ENCODE data around the gene ZBTB20.

Gene ZBTB20

GRCh38 chr3:114510201-114510600 lies 636.9 kb downstream of the ZBTB20 start:
- no peak for DNase-seq (ENCODE audit: low read depth)
- H3K4me3 ChIP-seq (ENCODE audit: low read depth, low read length), result no peak overlapping the region
- no peak for TF ChIP-seq CTCF (conservative IDR thresholded peaks at IDR 0.05; ENCODE audit: low read depth, low read length)

GRCh38 chr3:114509756-114510155 lies 637.3 kb downstream of the ZBTB20 start:
- TF ChIP-seq CTCF (conservative IDR thresholded peaks at IDR 0.05; ENCODE audit: low read depth, low read length), result no peak
- no peak overlapping the region for H3K4me3 ChIP-seq (ENCODE audit: low read depth, low read length)
- DNase-seq (ENCODE audit: low read depth), result peak; percentile 71

GRCh38 chr3:114508976-114509375 lies 638.1 kb downstream of the ZBTB20 start:
- H3K4me3 ChIP-seq (ENCODE audit: low read depth, low read length), result no peak overlapping the region
- DNase-seq (ENCODE audit: low read depth), result peak; percentile 83
- TF ChIP-seq CTCF (conservative IDR thresholded peaks at IDR 0.05; ENCODE audit: low read depth, low read length), result no peak

- TF ChIP-seq CTCF (conservative IDR thresholded peaks at IDR 0.05; ENCODE audit: low read depth, low read length), result no peak
- H3K4me3 ChIP-seq (ENCODE audit: low read depth, low read length), result no peak overlapping the region
- peak; percentile 12 for DNase-seq (ENCODE audit: low read depth)
Observed at GRCh38 chr3:114508208-114508607, 638.9 kb downstream of the ZBTB20 start.

- DNase-seq (ENCODE audit: low read depth), result peak; percentile 68
- TF ChIP-seq CTCF (conservative IDR thresholded peaks at IDR 0.05; ENCODE audit: low read depth, low read length), result no peak
- H3K4me3 ChIP-seq (ENCODE audit: low read depth, low read length), result no peak overlapping the region
Observed at GRCh38 chr3:114506591-114507300, 640.3 kb downstream of the ZBTB20 start.

- TF ChIP-seq CTCF (conservative IDR thresholded peaks at IDR 0.05; ENCODE audit: low read depth, low read length), result no peak
- no peak overlapping the region for H3K4me3 ChIP-seq (ENCODE audit: low read depth, low read length)
- no peak for DNase-seq (ENCODE audit: low read depth)
Observed at GRCh38 chr3:114504941-114505628, 642.0 kb downstream of the ZBTB20 start.

- no peak for DNase-seq (ENCODE audit: low read depth)
- TF ChIP-seq CTCF (conservative IDR thresholded peaks at IDR 0.05; ENCODE audit: low read depth, low read length), result no peak
- no peak overlapping the region for H3K4me3 ChIP-seq (ENCODE audit: low read depth, low read length)
Observed at GRCh38 chr3:114502204-114502603, 644.9 kb downstream of the ZBTB20 start.
